ENCODE data around the gene CHST15.
"Not testable (repeated sequence)": the region's sequence is repeated elsewhere in the genome, so short reads cannot be mapped to it uniquely, and the experiment has no call there.

The CHST15 gene

DNA sequence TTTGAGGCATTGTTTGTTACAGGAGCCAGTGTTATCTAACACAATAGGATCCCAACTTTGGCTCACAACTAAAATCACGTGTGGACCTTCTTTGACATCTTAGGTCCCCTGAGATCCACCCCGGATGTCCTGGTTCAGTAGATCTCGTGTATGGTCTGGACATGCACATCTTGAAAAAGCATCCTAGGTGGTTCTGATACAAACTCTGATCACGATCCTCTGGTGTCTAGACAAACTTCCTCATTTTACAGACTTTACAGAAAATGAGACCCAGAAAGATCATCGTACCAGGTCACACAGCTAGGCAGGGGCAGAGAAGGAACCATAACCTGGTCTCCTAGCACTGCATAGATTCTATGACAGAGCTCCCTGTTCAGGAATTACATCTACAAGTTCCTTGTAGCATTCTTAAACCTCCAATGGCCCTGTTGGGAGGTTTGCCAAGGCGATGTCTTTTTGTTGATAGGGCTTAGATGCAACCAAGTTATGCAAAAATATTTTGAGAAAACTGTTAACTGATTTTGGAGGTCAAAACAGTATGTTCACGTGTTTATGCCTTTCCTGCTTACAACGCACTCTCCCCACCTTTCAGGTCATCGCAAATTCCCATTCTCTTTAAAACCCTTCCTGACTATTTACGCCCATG is 30.8 kb upstream of the CHST15 start:
- DNase-seq (ENCODE audit: low spot score) = peak; percentile 12

GRCh38 chr10:124123156-124123555 is 29.8 kb upstream of the CHST15 start:
- DNase-seq (ENCODE audit: low spot score) = no peak

DNA sequence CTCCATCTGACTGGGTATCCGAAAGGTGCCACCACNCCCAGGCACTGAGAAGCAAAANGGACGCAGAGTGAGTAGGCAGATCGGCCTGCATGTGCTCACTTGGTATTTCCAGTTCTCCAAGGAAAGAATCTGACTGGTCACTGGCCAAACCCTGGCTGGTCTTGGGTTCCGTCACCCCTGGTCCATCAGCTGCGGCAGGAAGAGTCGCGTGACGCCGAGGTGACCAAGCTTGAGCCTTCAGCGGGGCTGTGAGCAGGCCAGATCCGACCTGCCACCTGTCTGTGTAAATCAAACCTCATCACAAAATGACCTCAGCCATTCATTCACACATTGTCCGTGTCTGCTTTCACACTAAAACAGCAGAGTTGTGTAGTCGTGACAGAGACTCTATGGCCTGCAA is 28.8 kb upstream of the CHST15 start:
- no peak for DNase-seq (ENCODE audit: low spot score)

GRCh38 chr10:124120410-124121061 is 27.1 kb upstream of the CHST15 start:
- DNase-seq (ENCODE audit: low spot score) = no peak

GRCh38 chr10:124119946-124120345 is 26.5 kb upstream of the CHST15 start:
- DNase-seq (ENCODE audit: low spot score) = peak; percentile 42

GRCh38 chr10:124119216-124119615 is 25.8 kb upstream of the CHST15 start:
- DNase-seq (ENCODE audit: low spot score) = no peak

GRCh38 chr10:124117833-124118232 is 24.4 kb upstream of the CHST15 start:
- no peak for DNase-seq (ENCODE audit: low spot score)

DNA sequence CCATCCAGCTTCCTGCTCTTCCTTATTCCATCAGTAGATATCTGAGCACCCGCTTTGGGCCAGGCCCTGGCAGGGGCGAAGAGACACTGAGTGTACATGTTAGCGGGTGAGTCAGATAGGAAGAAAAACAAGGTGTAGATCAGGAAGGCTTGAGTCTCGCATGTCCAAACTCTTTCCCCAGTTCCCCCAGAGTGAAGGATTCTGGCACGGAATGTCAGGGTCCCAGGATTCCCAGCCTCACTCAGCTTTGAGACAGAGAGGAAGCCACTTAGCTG is 24.1 kb upstream of the CHST15 start:
- no peak for DNase-seq (ENCODE audit: low spot score)

DNA sequence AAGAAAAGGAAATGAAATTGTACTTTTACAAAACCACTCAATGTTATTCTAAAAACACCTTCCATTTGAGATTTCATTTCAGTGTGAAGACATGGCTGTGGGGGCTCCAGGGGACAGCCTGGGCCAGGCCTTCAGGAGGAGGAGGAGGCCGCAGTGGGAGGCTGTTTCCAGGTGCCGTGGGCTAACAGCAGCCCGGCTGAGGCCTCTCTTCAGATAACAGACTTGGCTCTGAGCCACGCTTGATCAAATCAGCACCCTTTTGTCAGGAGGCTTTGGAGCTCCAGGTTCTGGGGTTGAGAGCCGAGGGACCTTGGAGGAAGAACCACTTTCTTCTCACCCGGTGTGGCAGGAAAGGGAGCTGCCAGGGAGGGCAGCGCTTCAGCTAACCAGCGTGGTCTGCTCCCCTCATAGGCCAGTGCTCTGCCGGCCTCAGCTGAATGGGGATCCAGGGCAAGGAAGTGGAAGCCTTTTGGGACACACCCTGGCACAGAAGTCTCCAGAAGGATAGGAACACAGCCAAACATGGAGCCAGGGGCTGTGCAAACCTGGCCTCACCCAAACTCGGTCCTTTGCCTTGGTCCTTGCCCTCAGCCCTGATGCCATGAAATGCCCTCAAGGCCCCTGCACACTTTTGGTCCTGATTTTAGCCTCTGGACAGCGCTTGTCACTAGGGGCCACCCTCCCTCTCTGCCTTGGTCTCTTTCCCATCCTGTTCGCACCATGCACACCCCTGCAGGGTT is 23.5 kb upstream of the CHST15 start:
- DNase-seq (ENCODE audit: low spot score) = no peak

DNA sequence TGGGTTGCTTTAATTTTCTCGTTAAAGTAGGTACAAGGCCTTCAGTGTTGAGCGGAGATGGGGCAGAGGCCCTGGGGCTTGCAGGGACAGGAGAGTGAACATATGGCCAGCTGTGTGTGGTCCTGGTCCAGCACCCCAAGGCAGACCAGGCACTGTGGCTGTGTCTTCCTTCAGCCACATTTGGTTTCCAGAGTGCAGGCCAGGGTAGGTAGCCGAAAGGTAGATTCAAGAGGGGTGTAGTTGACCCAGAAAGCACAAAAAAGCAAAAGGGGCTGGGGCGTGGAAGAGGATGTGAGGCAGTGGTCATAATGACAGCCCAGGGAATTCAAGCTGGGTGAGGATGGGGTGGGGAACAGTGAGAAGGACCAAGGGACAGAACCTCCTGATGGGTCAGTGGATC is 21.3 kb upstream of the CHST15 start:
- no peak for DNase-seq (ENCODE audit: low spot score)

GRCh38 chr10:124112891-124113580 is 19.6 kb upstream of the CHST15 start:
- no peak for DNase-seq (ENCODE audit: low spot score)

DNA sequence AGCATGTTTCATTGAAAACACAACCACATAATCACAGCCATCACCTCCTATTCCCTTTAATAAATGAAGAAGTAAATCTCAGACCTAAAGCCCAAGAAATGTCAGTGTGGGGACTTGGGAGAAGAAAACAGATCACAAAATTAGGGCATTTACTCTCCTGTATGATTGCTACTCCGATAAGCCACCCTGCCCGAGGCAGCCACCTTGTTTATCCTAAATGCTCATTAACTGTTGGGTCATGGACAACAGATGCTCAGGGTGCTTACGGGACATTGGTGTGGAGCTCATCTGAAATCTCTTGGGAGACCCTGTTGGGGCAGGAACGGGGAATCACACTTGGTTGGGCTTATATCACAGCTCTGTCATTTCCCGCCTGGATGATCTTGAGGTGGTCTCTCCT is 17.5 kb upstream of the CHST15 start:
- no peak for DNase-seq (ENCODE audit: low spot score)

- DNase-seq (ENCODE audit: low spot score) = no peak
These were observed 15.9 kb upstream of the CHST15 start for GRCh38 chr10:124109261-124109660.

- no peak for DNase-seq (ENCODE audit: low spot score)
These were observed 13.7 kb upstream of the CHST15 start for GRCh38 chr10:124107072-124107471.

DNA sequence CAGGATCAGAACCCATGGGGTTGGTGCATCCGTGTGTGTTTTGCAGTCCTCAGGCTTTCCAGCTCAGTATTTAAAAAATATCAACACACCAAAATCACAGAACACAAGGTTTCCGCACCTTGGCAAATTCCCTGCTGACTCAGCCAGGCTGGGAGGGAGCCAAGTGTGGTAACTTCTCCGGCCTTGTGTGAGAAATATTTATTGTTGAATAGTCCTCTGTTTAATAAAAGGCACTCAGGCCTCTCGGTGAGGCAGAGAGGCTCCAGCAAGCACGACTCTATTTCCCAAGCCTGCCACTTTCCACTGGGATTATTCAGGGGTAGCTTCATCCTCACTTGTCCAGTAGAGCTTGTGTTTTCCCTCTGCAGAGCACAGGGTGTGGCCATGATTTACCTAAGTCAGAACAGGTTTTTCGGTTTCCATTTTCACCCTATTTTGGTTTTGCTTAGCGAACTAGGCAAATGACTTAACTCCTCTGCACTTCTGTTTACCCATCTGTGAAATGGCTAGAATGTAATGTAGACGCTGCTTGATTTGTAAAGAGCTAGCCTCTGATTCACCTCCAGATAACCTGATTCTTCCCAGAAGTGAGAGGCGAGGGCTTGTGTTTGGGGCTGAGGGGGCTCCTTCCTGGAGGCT is 13.0 kb upstream of the CHST15 start:
- DNase-seq (ENCODE audit: low spot score) = no peak

- DNase-seq (ENCODE audit: low spot score) = no peak
These were observed 12.2 kb upstream of the CHST15 start for GRCh38 chr10:124105594-124105993.

DNA sequence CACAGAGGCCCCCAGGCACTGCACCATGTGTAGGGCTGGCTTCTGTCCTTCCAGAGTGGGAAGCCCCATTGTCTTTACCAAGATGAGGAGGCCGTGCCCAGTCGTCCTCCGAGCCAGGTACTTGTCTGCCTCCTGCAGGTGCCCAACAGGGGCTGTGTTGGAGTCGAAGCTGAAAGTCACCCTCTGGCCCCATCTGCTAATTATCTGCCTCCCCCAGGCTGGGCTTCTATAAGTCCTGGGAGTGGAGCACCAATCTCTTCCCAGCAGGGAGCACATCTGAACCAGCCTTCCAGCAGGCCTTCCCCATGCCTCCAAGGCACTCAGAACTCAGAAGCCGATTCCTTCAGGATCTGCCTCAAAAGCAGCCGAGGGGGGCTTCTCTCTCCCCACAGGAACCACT is 11.6 kb upstream of the CHST15 start:
- no peak for DNase-seq (ENCODE audit: low spot score)

DNA sequence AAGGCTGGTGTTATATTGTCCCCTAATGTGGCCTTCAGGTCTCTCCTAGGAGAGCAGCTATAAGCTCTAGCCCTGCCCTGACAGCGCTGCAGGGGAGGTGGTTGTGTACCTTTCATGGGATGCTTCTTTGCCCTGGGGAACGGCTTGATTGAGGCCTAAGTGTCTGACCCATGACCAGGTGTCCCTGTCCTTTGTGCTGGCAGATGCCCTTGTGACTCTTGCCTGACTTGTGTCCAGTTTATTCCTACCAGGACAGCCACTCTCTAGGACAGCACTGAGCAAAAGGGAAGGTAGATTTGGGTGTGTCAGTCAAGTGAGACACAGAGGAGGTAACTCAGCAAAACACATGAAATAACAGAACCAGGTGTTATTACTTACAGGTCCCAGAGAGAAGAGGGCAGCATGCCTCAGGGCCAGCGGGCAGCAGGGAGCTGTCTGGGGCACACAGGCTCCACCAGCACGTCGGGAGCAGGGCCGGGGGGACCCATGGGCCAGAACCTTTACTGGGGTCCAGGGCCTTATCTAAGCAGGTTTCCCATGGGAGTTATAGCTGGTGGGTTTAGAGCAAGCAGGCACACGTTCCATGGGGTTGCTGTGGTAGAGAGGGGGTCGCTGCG is 10.7 kb upstream of the CHST15 start:
- DNase-seq (ENCODE audit: low spot score) = no peak

GRCh38 chr10:124101351-124101750 is 8.0 kb upstream of the CHST15 start:
- no peak for DNase-seq (ENCODE audit: low spot score)

DNA sequence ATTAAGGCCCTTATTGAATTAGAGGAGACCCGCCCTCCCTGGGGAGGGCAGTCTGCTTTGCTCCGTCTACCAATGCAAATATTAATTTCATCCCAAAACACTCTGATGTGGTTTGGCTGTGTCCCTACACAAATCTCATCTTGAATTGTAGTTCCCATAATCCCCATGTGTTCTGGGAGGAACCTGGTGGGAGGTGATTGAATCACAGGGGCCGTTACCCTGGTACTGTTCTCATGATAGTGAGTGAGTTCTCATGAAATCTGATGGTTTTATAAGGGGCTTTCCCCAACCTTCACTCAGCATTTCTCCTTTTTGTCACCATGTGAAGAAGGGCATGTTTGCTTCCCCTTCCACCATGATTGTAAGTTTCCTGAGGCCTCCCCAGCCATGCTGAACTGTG is 7.3 kb upstream of the CHST15 start:
- DNase-seq (ENCODE audit: low spot score) = not testable (repeated sequence)

DNA sequence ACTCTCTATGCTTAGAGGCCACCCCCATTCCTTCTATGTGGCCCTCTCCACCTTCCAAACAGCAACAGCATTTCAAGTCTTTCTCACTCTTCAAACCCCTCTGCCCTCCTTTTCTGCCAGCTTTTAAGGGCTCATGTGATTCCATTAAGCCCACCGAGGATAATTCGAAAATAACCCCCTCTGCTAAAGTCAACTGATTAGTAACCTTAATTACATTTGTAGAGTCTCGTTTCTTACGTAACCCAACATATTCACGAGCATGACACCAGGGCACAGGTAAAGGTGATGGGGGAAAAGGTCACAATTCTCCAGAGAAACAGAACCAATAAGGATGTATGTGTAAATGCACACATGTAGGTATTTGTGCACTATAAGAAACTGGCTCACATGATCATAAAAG is 6.7 kb upstream of the CHST15 start:
- DNase-seq (ENCODE audit: low spot score) = no peak

GRCh38 chr10:124099604-124100003 is 6.2 kb upstream of the CHST15 start:
- no peak for DNase-seq (ENCODE audit: low spot score)

All from pons (tissue), 1 donor.